Ovary (tissue), 3 donors: ENCODE data around the gene ABCC11.

Source experiments
- CTCF ChIP-seq, 3 donors: fragments of 450-650 bp in 2 of 3; fragments of 200-600 bp in 1 of 3; IDR thresholded peaks; one replicate each; pipeline versions ENCODE4 v1.5.1 to v1.8.0; 2016 to 2022; ENCODE audit warnings: antibody characterized with exemption in 3 of 3, mild to moderate bottlenecking in 1 of 3
- POLR2A ChIP-seq: fragments of 450-650 bp; IDR thresholded peaks from one replicate; pipeline ENCODE4 v1.6.1; 2017; ENCODE audit warnings: antibody characterized with exemption, mild to moderate bottlenecking, moderate library complexity
- donor health status: DM: no; HTN: no; CAD: no.

DNA sequence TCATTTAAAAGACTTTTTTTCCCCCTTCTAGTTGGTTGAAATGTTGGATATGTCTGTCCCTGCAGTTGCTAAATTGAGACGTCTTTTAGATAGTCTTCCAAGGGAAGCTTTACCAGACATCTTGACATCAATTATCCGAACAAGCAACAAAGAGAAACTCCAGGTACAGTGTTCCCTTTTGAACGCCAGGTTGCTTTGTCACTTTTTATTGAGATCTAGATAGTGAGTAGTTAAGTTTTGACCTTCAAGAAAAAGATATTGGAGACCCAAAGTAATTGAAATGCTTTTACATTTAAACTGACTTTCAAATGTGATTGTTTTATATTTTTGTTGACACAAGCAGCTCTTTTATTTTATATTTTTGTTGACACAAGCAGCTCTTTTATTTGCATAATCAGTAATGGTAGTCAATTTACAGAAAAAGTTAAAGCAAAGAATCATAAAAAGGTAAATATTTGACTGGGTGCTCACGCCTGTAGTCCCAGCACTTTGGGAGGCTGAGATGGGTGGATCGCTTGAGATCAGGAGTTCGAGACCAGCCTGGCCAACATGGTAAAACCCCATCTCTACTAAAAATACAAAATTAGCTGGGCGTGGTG is 9.3 kb upstream of the ABCC11 start:
- no peak for TF ChIP-seq CTCF (IDR thresholded peaks at IDR 0.05)
- TF ChIP-seq POLR2A: no peak
